Fibroblast of pulmonary artery (primary cell): Measurements from ENCODE around the gene PRDM1.

ENCODE experiments used
- DNase-seq: peaks from one replicate; pipeline ENCODE4 v3.0.0-alpha.2; 2010; ENCODE audit warnings: low read depth
- H3K4me3 ChIP-seq: replicated peaks from 2 replicates; pipeline ENCODE4 v1.5.1; 2011; ENCODE audit warnings: low read depth, mild to moderate bottlenecking, control low read depth, low read length, moderate library complexity
- TF ChIP-seq, protein P1 (sequence below): IDR thresholded peaks from 2 replicates; pipeline ENCODE4 v1.5.1; 2011; ENCODE audit warnings: mild to moderate bottlenecking, control low read depth, low read length, inconsistent platforms; ENCODE audit errors: missing control alignments

PRDM1 gene

GRCh38 chr6:106119546-106119945, 33.4 kb downstream of the PRDM1 start:
- TF ChIP-seq, protein P1, sequence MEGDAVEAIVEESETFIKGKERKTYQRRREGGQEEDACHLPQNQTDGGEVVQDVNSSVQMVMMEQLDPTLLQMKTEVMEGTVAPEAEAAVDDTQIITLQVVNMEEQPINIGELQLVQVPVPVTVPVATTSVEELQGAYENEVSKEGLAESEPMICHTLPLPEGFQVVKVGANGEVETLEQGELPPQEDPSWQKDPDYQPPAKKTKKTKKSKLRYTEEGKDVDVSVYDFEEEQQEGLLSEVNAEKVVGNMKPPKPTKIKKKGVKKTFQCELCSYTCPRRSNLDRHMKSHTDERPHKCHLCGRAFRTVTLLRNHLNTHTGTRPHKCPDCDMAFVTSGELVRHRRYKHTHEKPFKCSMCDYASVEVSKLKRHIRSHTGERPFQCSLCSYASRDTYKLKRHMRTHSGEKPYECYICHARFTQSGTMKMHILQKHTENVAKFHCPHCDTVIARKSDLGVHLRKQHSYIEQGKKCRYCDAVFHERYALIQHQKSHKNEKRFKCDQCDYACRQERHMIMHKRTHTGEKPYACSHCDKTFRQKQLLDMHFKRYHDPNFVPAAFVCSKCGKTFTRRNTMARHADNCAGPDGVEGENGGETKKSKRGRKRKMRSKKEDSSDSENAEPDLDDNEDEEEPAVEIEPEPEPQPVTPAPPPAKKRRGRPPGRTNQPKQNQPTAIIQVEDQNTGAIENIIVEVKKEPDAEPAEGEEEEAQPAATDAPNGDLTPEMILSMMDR = no peak
- H3K4me3 ChIP-seq = no peak overlapping the region
- no peak for DNase-seq

GRCh38 chr6:106120006-106120405, 33.9 kb downstream of the PRDM1 start:
- peak; percentile 10 for DNase-seq
- TF ChIP-seq, protein P1 = no peak
- no peak overlapping the region for H3K4me3 ChIP-seq

- no peak for DNase-seq
- TF ChIP-seq, protein P1 = no peak
- H3K4me3 ChIP-seq = no peak overlapping the region
These were observed 34.3 kb downstream of the PRDM1 start for GRCh38 chr6:106120406-106120805.

DNA sequence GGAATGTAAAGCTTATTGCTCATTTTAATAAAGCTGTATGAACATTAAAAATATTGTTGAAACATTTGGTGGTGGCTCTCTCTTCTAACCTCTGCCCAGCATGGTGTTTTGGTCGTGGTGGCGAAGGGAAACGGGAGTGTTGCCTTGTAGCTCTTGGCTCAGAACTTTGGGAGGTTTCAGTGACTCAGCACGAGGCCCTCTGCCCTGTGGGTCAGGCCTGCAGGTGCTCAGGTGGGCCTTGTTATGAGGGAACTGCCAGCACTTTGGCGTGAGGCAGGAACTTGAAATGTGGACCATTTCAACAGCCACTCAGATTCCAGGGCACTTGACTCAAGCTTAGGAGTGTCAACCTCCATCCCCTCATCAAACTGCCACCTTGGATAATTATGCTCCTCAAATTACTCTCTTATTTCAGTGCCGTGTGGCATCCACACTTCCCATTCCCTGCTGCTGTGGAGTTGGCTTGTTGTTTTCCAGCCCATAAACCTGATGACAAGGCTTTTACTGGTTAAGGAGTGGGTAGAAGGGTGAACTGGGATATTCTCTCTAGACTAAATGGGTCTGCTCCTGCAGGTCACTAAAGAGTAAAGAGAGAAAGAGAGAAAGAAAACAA, 36.3 kb downstream of the PRDM1 start:
- TF ChIP-seq, protein P1 = no peak
- DNase-seq = no peak
- H3K4me3 ChIP-seq = no peak overlapping the region

- TF ChIP-seq, protein P1 = no peak
- no peak overlapping the region for H3K4me3 ChIP-seq
- DNase-seq = no peak
These were observed 37.0 kb downstream of the PRDM1 start for GRCh38 chr6:106122938-106123656.

DNA sequence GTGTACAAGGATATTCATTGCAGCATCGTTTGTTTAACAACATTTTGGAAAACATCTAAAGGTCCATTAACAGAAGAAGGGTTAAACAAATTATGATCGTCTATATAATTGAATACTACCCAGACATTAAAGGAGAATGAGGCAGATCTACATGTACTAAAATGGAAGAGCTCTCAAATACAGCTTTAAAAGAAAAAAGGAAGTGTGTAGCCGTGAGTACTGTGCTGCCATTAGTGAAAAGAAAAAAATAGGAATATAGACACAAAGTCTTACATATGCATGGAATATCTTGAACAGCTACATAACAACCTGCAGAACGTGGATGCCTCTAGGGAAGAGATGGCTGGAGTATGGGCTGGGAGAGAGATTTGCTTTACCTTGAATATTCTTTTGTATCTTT, 37.9 kb downstream of the PRDM1 start:
- no peak overlapping the region for H3K4me3 ChIP-seq
- TF ChIP-seq, protein P1 = no peak
- no peak for DNase-seq
